Spinal cord (tissue), 10 donors: ENCODE measurements around the gene ZMYND8. TPM values are rescaled to one million over a fixed set of nuclear protein-coding genes. Genes with fewer than 3 reads are reported as not detected.

Experiments
- DNase-seq, 6 donors: peaks; one replicate each; pipeline versions ENCODE4 v3.0.0 to v3.0.0-alpha.2; 2013 to 2015; ENCODE audit warnings: low spot score in 6 of 6, low read depth in 4 of 6
- H3K27ac ChIP-seq: one replicate; pipeline ENCODE4 v1.5.1; 2013; ENCODE audit warnings: low read depth, low read length, control low read depth
- H3K27me3 ChIP-seq: one replicate; pipeline ENCODE4 v1.6.1; 2013; ENCODE audit warnings: low read length; ENCODE audit not compliant: control insufficient read depth, insufficient read depth
- H3K36me3 ChIP-seq: one replicate; pipeline ENCODE4 v1.6.1; 2013; ENCODE audit warnings: low read length; ENCODE audit not compliant: control insufficient read depth, insufficient read depth
- H3K4me1 ChIP-seq: one replicate; pipeline ENCODE4 v1.6.1; 2013; ENCODE audit warnings: low read length; ENCODE audit not compliant: control insufficient read depth, insufficient read depth
- H3K4me3 ChIP-seq: one replicate; pipeline ENCODE4 v1.5.1; 2013; ENCODE audit warnings: low read depth, low read length, control low read depth
- H3K9me3 ChIP-seq: one replicate; pipeline ENCODE4 v1.6.1; 2013; ENCODE audit warnings: low read length; ENCODE audit not compliant: control insufficient read depth, insufficient read depth
- WGBS: methylation state at CpG from one replicate; pipeline ENCODE4 v1.1.5; 2013; ENCODE audit warnings: missing lambda C conversion rate; ENCODE audit not compliant: insufficient coverage; 5-methylcytosine and 5-hydroxymethylcytosine counted together
- polyA plus RNA-seq, 2 donors: library from polyadenylated mRNA; unstranded; fragments of 120-200 nt; gene quantifications; one replicate each; pipeline ENCODE4 v1.2.1, GENCODE V29; 2013; ENCODE audit not compliant: insufficient read length in 2 of 2
- total RNA-seq, 2 donors: library from RNA; depleted of rRNA in 1 of 2; stranded (reverse); fragments of 120-200 nt in 1 of 2; fragments of >200 nt in 1 of 2; gene quantifications; one replicate each; pipeline versions ENCODE4 v1.2.3 to v1.2.4, GENCODE V29; 2013 to 2014
- donor health status: healthy.

ZMYND8 gene
- total and polyA plus RNA-seq, 4 donors = 31.1 to 45.8 (median 37.4) TPM

- H3K9me3 ChIP-seq = no peaks in the 10 kb centered on the region
- DNase-seq = peak in 3 of 6 donors; percentile 67 to 94 (median 88)
- H3K4me1 ChIP-seq = peaks cover 76% of the 10 kb centered on the region
- H3K27me3 ChIP-seq = no peaks in the 10 kb centered on the region
- 3% methylated on average over 16 of the region's 17 CpGs for WGBS
- peak overlapping the region; percentile 95 for H3K27ac ChIP-seq
- peaks cover 5% of the 10 kb centered on the region for H3K36me3 ChIP-seq
- peak overlapping the region; percentile 16 for H3K4me3 ChIP-seq
These were observed 36.8 kb downstream of the ZMYND8 start for GRCh38 chr20:47319517-47320252.

- peaks cover 5% of the 10 kb centered on the region for H3K36me3 ChIP-seq
- no peaks in the 10 kb centered on the region for H3K27me3 ChIP-seq
- H3K9me3 ChIP-seq = no peaks in the 10 kb centered on the region
- no peak overlapping the region for H3K4me3 ChIP-seq
- peak in 2 of 6 donors; percentile 79 to 85 for DNase-seq
- H3K4me1 ChIP-seq = peaks cover 82% of the 10 kb centered on the region
- WGBS = 7% methylated on average over 17 of the region's 28 CpGs
- peak overlapping the region; percentile 95 for H3K27ac ChIP-seq
These were observed 37.6 kb downstream of the ZMYND8 start for GRCh38 chr20:47318586-47319516.

DNA sequence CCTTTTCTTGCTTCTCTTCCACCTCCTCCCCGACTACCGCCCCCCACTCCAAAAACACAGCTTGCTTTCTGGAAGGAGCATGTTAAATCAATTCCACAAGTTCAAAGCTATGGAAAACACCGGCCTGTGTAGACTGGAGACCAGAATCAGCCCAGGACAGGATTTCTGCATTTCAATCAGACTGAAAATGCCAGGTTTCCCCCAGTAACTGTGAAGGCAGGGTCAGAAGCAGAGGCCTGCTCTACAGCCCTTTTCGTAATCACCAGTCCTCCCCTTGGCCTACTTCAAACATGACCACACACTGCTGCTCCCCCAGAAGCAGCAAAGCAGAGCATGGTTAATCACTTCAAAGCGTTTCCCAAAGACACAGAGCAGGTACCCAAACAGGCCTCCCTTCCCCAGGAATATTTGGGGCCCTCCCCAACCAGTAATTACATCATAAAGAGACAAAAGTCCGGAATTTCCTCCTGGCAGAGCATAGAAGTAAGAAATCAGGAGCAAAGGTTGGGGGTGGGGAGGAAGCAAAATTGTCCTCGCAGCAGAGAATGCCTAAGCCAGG, 38.4 kb downstream of the ZMYND8 start:
- H3K4me1 ChIP-seq = peaks cover 77% of the 10 kb centered on the region
- no peaks in the 10 kb centered on the region for H3K27me3 ChIP-seq
- H3K4me3 ChIP-seq = no peak overlapping the region
- no peaks in the 10 kb centered on the region for H3K9me3 ChIP-seq
- 22% methylated on average over 5 of the region's 7 CpGs for WGBS
- H3K27ac ChIP-seq = peak overlapping the region; percentile 95
- peak in 1 of 6 donors; percentile 67 for DNase-seq
- H3K36me3 ChIP-seq = peaks cover 3% of the 10 kb centered on the region

- DNase-seq = peak in 2 of 6 donors; percentile 59 to 64
- no peaks in the 10 kb centered on the region for H3K27me3 ChIP-seq
- no peaks in the 10 kb centered on the region for H3K9me3 ChIP-seq
- no peak overlapping the region for H3K4me3 ChIP-seq
- H3K36me3 ChIP-seq = peaks cover 3% of the 10 kb centered on the region
- H3K27ac ChIP-seq = peak overlapping the region; percentile 95
- H3K4me1 ChIP-seq = peaks cover 75% of the 10 kb centered on the region
- WGBS = 21% methylated on average over 13 of the region's 13 CpGs
These were observed 39.2 kb downstream of the ZMYND8 start for GRCh38 chr20:47317127-47317895.

- no peak for DNase-seq
- peaks cover 75% of the 10 kb centered on the region for H3K4me1 ChIP-seq
- no peak overlapping the region for H3K4me3 ChIP-seq
- H3K9me3 ChIP-seq = no peaks in the 10 kb centered on the region
- no peaks in the 10 kb centered on the region for H3K27me3 ChIP-seq
- peak overlapping the region; percentile 95 for H3K27ac ChIP-seq
- peaks cover 3% of the 10 kb centered on the region for H3K36me3 ChIP-seq
- WGBS = 76% methylated on average over 2 of the region's 3 CpGs
These were observed 39.7 kb downstream of the ZMYND8 start for GRCh38 chr20:47316776-47317126.

GRCh38 chr20:47315339-47316056, 41.0 kb downstream of the ZMYND8 start:
- Histone ChIP-seq H3K36me3 (peaks cover 6% of the 10 kb centered on the region), H3K27ac (peak overlapping the region; percentile 58), H3K4me3 (no peak overlapping the region), H3K9me3 (no peaks in the 10 kb centered on the region), H3K4me1 (peaks cover 76% of the 10 kb centered on the region), H3K27me3 (no peaks in the 10 kb centered on the region)
- no peak for DNase-seq
- WGBS = 45% methylated on average over 4 of the region's 10 CpGs

- peaks cover 74% of the 10 kb centered on the region for H3K4me1 ChIP-seq
- no peaks in the 10 kb centered on the region for H3K9me3 ChIP-seq
- H3K27me3 ChIP-seq = no peaks in the 10 kb centered on the region
- H3K4me3 ChIP-seq = no peak overlapping the region
- H3K27ac ChIP-seq = peak overlapping the region; percentile 58
- peaks cover 10% of the 10 kb centered on the region for H3K36me3 ChIP-seq
- no peak for DNase-seq
- no CpG with 5 or more reads among the region's 3 CpGs for WGBS
These were observed 41.7 kb downstream of the ZMYND8 start for GRCh38 chr20:47314647-47315338.

DNA sequence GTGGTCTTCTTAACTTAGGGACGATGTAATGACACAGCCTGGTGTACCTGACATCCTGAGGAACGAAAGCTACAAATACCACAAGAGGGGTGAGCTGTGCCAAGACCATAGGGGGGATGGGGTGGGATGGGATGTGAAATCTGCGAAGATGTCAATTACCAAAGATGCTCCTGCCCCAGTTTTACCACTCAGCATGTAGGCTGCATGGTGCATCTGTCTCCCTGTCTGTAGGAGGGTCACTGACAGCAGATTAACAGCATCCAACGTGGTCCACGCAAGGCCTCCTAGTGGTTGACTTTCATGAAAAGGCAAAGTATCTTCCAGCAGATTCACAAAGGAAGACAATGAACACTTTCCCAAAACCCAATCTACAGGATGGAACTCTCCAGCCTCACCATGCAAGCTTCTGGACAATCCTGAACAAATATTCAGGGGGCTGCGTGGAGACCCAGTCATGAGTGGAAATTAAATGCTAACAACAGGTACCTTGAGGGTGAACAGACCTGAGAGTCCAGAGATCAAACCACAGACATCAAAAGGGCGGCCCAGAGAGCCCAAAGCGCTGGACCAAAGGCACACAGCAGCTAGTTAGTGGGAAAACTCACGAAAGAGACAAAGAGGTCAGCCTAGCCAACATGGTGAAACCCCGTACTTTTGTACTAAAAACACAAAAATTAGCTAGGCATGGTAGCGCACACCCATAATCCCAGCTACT, 44.4 kb downstream of the ZMYND8 start:
- Histone ChIP-seq H3K36me3 (peaks cover 20% of the 10 kb centered on the region), H3K9me3 (no peaks in the 10 kb centered on the region), H3K4me1 (peaks cover 62% of the 10 kb centered on the region), H3K27ac (no peak overlapping the region), H3K4me3 (no peak overlapping the region), H3K27me3 (no peaks in the 10 kb centered on the region)
- DNase-seq = no peak
- 85% methylated on average over 7 of the region's 11 CpGs for WGBS
